ENCODE results near the gene STRN4.
"Not testable (repeated sequence)": the region's sequence is repeated elsewhere in the genome, so short reads cannot be mapped to it uniquely, and the experiment has no call there.

Gene STRN4

GRCh38 chr19:46746281-46747057, at the start of gene STRN4:
STRN4 (minus strand) TSS chr19:46746450; CDS start chr19:46746430, 20 bp downstream.
- DNase-seq: no peak

- DNase-seq: peak; percentile 85 to 86
Observed at GRCh38 chr19:46791944-46792343, 45.7 kb upstream of the STRN4 start.

- no peak for DNase-seq
Observed at GRCh38 chr19:46789371-46789770, 43.1 kb upstream of the STRN4 start.

GRCh38 chr19:46788968-46789338, 42.7 kb upstream of the STRN4 start:
- DNase-seq: no peak

- DNase-seq: peak; percentile 97 to 98
Observed at GRCh38 chr19:46788262-46788967, 42.2 kb upstream of the STRN4 start, which contains the start of gene SLC1A5. SLC1A5 (minus strand) TSS chr19:46788594; CDS start chr19:46787965, 629 bp downstream.

GRCh38 chr19:46787331-46788261, 41.3 kb upstream of the STRN4 start:
- peak; percentile 20 to 35 for DNase-seq

- peak in 1 of 2 experiments; percentile 39 for DNase-seq
Observed at GRCh38 chr19:46787040-46787330, 40.7 kb upstream of the STRN4 start.

GRCh38 chr19:46786236-46787039, 40.2 kb upstream of the STRN4 start:
- DNase-seq: peak; percentile 97 to 98

- DNase-seq: no peak
Observed at GRCh38 chr19:46785980-46786235, 39.7 kb upstream of the STRN4 start.

GRCh38 chr19:46785054-46785979, 39.1 kb upstream of the STRN4 start:
- no peak for DNase-seq

GRCh38 chr19:46784262-46785053, 38.2 kb upstream of the STRN4 start:
- DNase-seq: peak; percentile 80 to 89

- DNase-seq: no peak
Observed at GRCh38 chr19:46783670-46784069, 37.4 kb upstream of the STRN4 start.

- no peak for DNase-seq
Observed at GRCh38 chr19:46782355-46783019, 36.2 kb upstream of the STRN4 start.

- not testable (repeated sequence) for DNase-seq
Observed at GRCh38 chr19:46777956-46778645, 31.9 kb upstream of the STRN4 start.

- no peak for DNase-seq
Observed at GRCh38 chr19:46776927-46777911, 31.0 kb upstream of the STRN4 start.

GRCh38 chr19:46775642-46776258, 29.5 kb upstream of the STRN4 start:
- no peak for DNase-seq

- no peak for DNase-seq
Observed at GRCh38 chr19:46773018-46773399, 26.8 kb upstream of the STRN4 start.

Data from Kasumi-1 (cell line).